HEK293 (cell line): ENCODE measurements around the gene ELOVL1.

Experiments
- ELK4 ChIP-seq: IDR thresholded peaks from 2 replicates; pipeline ENCODE4 v1.6.1; 2011; ENCODE audit warnings: mild to moderate bottlenecking, low read depth, low read length, borderline replicate concordance
- INSM2 ChIP-seq: fragments of 450-650 bp; formaldehyde crosslinking; IDR thresholded peaks from 2 replicates; pipeline ENCODE4 v1.5.1; 2016; ENCODE audit warnings: missing biosample characterization, missing genetic modification characterization
- PRDM10 ChIP-seq: fragments of 450-650 bp; formaldehyde crosslinking; IDR thresholded peaks from 2 replicates; pipeline ENCODE4 v1.5.1; 2016; ENCODE audit warnings: missing biosample characterization, missing genetic modification characterization
- REPIN1 ChIP-seq: fragments of 450-650 bp; formaldehyde crosslinking; IDR thresholded peaks from 2 replicates; pipeline ENCODE4 v1.5.1; 2017; ENCODE audit warnings: missing biosample characterization, missing genetic modification characterization, low read depth
- SALL2 ChIP-seq: fragments of 450-650 bp; formaldehyde crosslinking; IDR thresholded peaks from 2 replicates; pipeline ENCODE4 v1.5.0; 2017; ENCODE audit warnings: missing biosample characterization, mild to moderate bottlenecking, missing genetic modification characterization, borderline replicate concordance
- SCRT1 ChIP-seq: fragments of 450-650 bp; formaldehyde crosslinking; IDR thresholded peaks from 2 replicates; pipeline ENCODE4 v1.5.1; 2016; ENCODE audit warnings: missing biosample characterization, missing genetic modification characterization, borderline replicate concordance
- SP7 ChIP-seq: fragments of 450-650 bp; formaldehyde crosslinking; IDR thresholded peaks from 2 replicates; pipeline ENCODE4 v1.5.1; 2016; ENCODE audit warnings: missing biosample characterization, missing genetic modification characterization
- ZBTB49 ChIP-seq: fragments of 450-650 bp; formaldehyde crosslinking; IDR thresholded peaks from 2 replicates; pipeline ENCODE4 v1.5.1; 2016; ENCODE audit warnings: missing biosample characterization, missing genetic modification characterization, low read depth
- ZNF138 ChIP-seq: fragments of 450-650 bp; formaldehyde crosslinking; IDR thresholded peaks from 2 replicates; pipeline ENCODE4 v1.5.1; 2016; ENCODE audit warnings: missing biosample characterization, missing genetic modification characterization, borderline replicate concordance
- ZNF140 ChIP-seq: fragments of 450-650 bp; formaldehyde crosslinking; IDR thresholded peaks from 2 replicates; pipeline ENCODE4 v1.5.1; 2016; ENCODE audit warnings: missing biosample characterization, missing genetic modification characterization
- ZNF18 ChIP-seq: fragments of 450-650 bp; formaldehyde crosslinking; IDR thresholded peaks from 2 replicates; pipeline ENCODE4 v1.5.1; 2016; ENCODE audit warnings: missing biosample characterization, missing genetic modification characterization
- ZNF354C ChIP-seq: fragments of 450-650 bp; formaldehyde crosslinking; IDR thresholded peaks from 2 replicates; pipeline ENCODE4 v1.5.1; 2016; ENCODE audit warnings: missing biosample characterization, missing genetic modification characterization, low read depth, borderline replicate concordance
- ZNF362 ChIP-seq: fragments of 450-650 bp; formaldehyde crosslinking; IDR thresholded peaks from 2 replicates; pipeline ENCODE4 v1.5.1; 2016; ENCODE audit warnings: missing biosample characterization, missing genetic modification characterization
- ZNF416 ChIP-seq: fragments of 450-650 bp; formaldehyde crosslinking; IDR thresholded peaks from 2 replicates; pipeline ENCODE4 v1.5.1; 2016; ENCODE audit warnings: missing biosample characterization, missing genetic modification characterization
- ZNF473 ChIP-seq: fragments of 450-650 bp; formaldehyde crosslinking; IDR thresholded peaks from 2 replicates; pipeline ENCODE4 v1.5.1; 2017; ENCODE audit warnings: missing biosample characterization, missing genetic modification characterization
- ZNF501 ChIP-seq: fragments of 450-650 bp; formaldehyde crosslinking; IDR thresholded peaks from 2 replicates; pipeline ENCODE4 v1.5.1; 2016; ENCODE audit warnings: missing biosample characterization, missing genetic modification characterization
- ZNF513 ChIP-seq: fragments of 450-650 bp; IDR thresholded peaks from 2 replicates; pipeline ENCODE4 v1.5.1; 2018; ENCODE audit warnings: missing biosample characterization, missing genetic modification characterization
- ZNF521 ChIP-seq: fragments of 450-650 bp; formaldehyde crosslinking; IDR thresholded peaks from 2 replicates; pipeline ENCODE4 v1.5.1; 2017; ENCODE audit warnings: missing biosample characterization, mild to moderate bottlenecking, missing genetic modification characterization
- ZNF561 ChIP-seq: fragments of 450-650 bp; IDR thresholded peaks from 2 replicates; pipeline ENCODE4 v1.5.1; 2018; ENCODE audit warnings: missing biosample characterization, missing genetic modification characterization, borderline replicate concordance
- ZNF585B ChIP-seq: fragments of 450-650 bp; formaldehyde crosslinking; IDR thresholded peaks from 2 replicates; pipeline ENCODE4 v1.5.1; 2016; ENCODE audit warnings: missing biosample characterization, missing genetic modification characterization
- ZNF76 ChIP-seq: fragments of 450-650 bp; formaldehyde crosslinking; IDR thresholded peaks from 2 replicates; pipeline ENCODE4; 2016; ENCODE audit warnings: low read depth, missing biosample characterization, missing genetic modification characterization, borderline replicate concordance
- ZNF777 ChIP-seq: fragments of 450-650 bp; formaldehyde crosslinking; IDR thresholded peaks from 2 replicates; pipeline ENCODE4 v1.5.1; 2017; ENCODE audit warnings: missing biosample characterization, missing genetic modification characterization, borderline replicate concordance

ELOVL1 gene

GRCh38 chr1:43389326-43390313 lies 21.8 kb upstream of the ELOVL1 start, which contains the start of the genes MED8 and SZT2 (continued):
- 0 out of 2 replicates have a peak, but pooled peaks have one; percentile 8 for TF ChIP-seq ZNF513 (tag by site-specific recombination)
- no peak for TF ChIP-seq ZNF416
- peak; percentile 67 for TF ChIP-seq SP7 (tag by site-specific recombination)
- no peak for TF ChIP-seq ZNF140 (tag by site-specific recombination)
- TF ChIP-seq PRDM10 (tag by site-specific recombination), result peak; percentile 58
- TF ChIP-seq INSM2 (tag by site-specific recombination), result no peak
- TF ChIP-seq ZBTB49 (tag by site-specific recombination), result no peak
- no peak for TF ChIP-seq ZNF354C (tag by site-specific recombination)
- TF ChIP-seq ZNF777 (tag by site-specific recombination), result no peak
- TF ChIP-seq ZNF585B (tag by site-specific recombination), result no peak
- peak; percentile 60; the same call in 1 of the 2 replicates for TF ChIP-seq ZNF561
- no peak for TF ChIP-seq REPIN1 (tag by site-specific recombination)
- TF ChIP-seq ZNF138 (tag by site-specific recombination), result no peak
- TF ChIP-seq ZNF473 (tag by site-specific recombination), result no peak
- TF ChIP-seq ZNF76 (tag by site-specific recombination), result peak; percentile 84
- TF ChIP-seq SALL2 (tag by site-specific recombination), result no peak
- no peak for TF ChIP-seq ZNF362
- no peak for TF ChIP-seq ZNF521 (tag by site-specific recombination)
- TF ChIP-seq SCRT1, result peak; percentile 99
- TF ChIP-seq ELK4, result no peak
- TF ChIP-seq ZNF18 (tag by site-specific recombination), result 0 out of 2 replicates have a peak, but pooled peaks have one; percentile 24
- peak; percentile 85 for TF ChIP-seq ZNF501 (tag by site-specific recombination)
